Left ventricle myocardium inferior (tissue), 1 donor: ENCODE measurements around the gene MYCT1. TPM values are rescaled to one million over a fixed set of nuclear protein-coding genes. Genes with fewer than 3 reads are reported as not detected.
A peak's percentile ranks its signal among the peaks of the same experiment; 100 is the strongest.

Experiments used
- DNase-seq: peaks from one replicate; pipeline ENCODE4 v3.0.0-alpha.2; 2020
- H3K27ac ChIP-seq: fragments of 200-600 bp; replicated peaks from 2 replicates; pipeline ENCODE4 v1.8.0; 2021
- H3K27me3 ChIP-seq: fragments of 200-600 bp; 2 replicates; pipeline ENCODE4 v1.8.0; 2021; ENCODE audit warnings: low read depth
- H3K36me3 ChIP-seq: fragments of 200-600 bp; 2 replicates; pipeline ENCODE4 v1.8.0; 2021
- H3K4me1 ChIP-seq: fragments of 200-600 bp; 2 replicates; pipeline ENCODE4 v1.8.0; 2021
- H3K4me3 ChIP-seq: fragments of 200-600 bp; 2 replicates; pipeline ENCODE4 v1.8.0; 2021; ENCODE audit warnings: mild to moderate bottlenecking, moderate library complexity
- H3K9me3 ChIP-seq: fragments of 200-600 bp; replicated peaks from 2 replicates; pipeline ENCODE4 v1.8.0; 2021
- CTCF ChIP-seq: fragments of 200-600 bp; IDR thresholded peaks from 2 replicates; pipeline ENCODE4 v1.8.0; 2021; ENCODE audit warnings: antibody characterized with exemption, mild to moderate bottlenecking, borderline replicate concordance
- intact Hi-C: fragments of 100-400 bp; cut with micrococcal nuclease; formaldehyde crosslinking; loops from one replicate; pipeline ENCODE4 v1.11.0; 2022
- total RNA-seq: library from RNA; stranded (reverse); fragmentation: NEBNext Ultra II Directional; extraction: Animal tissue kit (Norgen Biotek cat#: 25700); gene quantifications from one replicate; pipeline ENCODE4 v1.2.1, GENCODE V29; 2021
- donor health status: DM: no; HTN: yes; CAD: no; lungs with severe emphysema.

Gene MYCT1
- total RNA-seq, 1 donor from 2014 or later, result 15.0 TPM

DNA sequence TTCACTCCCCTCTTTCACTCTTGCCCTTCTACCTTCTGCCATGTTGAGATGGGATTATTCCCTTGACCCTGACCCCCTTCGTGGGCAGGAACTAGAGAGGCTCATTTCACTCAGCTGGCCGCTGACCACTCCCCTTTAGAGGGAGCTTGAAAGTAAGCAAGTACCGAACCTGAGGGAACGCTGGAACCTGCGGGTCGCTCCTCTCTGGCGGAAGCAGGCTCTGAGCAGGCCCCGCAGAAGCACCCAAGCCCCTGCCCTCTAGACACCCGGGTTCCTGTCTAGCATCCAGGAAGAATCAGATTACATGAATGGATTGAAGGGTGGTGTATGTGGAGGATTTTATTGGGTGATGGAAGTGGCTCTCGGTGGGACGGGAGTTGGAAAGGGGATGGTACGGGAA lies 11.9 kb upstream of the MYCT1 start:
- Histone ChIP-seq H3K36me3 (no peaks in the 10 kb centered on the region), H3K4me3 (no peak overlapping the region), H3K27me3 (no peaks in the 10 kb centered on the region), H3K27ac (no peak overlapping the region), H3K9me3 (no peaks in the 10 kb centered on the region), H3K4me1 (peaks cover 7% of the 10 kb centered on the region)
- DNase-seq, result no peak
- TF ChIP-seq CTCF, result no peak
- intact Hi-C loops, result no loop called here

DNA sequence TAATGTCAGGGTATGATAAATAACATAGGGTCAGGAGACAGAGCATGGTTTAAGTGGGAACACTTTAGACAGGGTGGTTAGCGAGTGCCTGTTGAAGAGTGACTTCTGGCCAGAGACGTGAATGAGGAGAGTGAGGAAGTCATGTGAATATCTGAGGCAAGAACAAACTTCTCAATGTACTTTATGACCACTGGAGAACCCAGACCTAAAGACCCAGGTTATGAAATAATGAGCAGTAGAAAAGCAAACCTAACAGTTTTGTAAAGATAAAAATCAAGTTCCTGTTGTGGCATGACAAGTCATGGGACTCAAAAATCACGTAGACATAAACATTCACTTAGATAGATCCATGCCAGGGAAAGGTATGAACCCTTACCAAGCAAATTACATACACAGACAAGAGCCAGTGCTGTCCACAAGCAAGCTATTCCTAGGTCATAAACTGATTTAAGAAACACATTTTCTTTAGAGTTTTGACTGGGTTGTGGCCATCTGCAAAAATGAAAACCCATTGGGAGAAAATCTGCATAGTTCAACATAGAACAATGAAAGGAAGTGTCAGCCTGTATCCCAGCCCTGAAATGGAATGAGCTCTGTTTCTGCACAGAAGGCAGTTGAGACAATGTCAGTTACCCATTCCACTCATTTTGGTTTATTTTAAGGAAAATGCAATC lies 2.2 kb upstream of the MYCT1 start:
- DNase-seq, result no peak
- Histone ChIP-seq H3K9me3 (no peaks in the 10 kb centered on the region), H3K4me1 (peaks cover 4% of the 10 kb centered on the region), H3K36me3 (no peaks in the 10 kb centered on the region), H3K27ac (peak overlapping the region; percentile 75), H3K27me3 (no peaks in the 10 kb centered on the region), H3K4me3 (no peak overlapping the region)
- intact Hi-C loops, result no loop called here
- TF ChIP-seq CTCF, result no peak

GRCh38 chr6:152696522-152696921 lies 1.2 kb upstream of the MYCT1 start:
- Histone ChIP-seq H3K4me3 (no peak overlapping the region), H3K9me3 (no peaks in the 10 kb centered on the region), H3K27ac (peak overlapping the region; percentile 75), H3K4me1 (peaks cover 4% of the 10 kb centered on the region), H3K36me3 (no peaks in the 10 kb centered on the region), H3K27me3 (no peaks in the 10 kb centered on the region)
- TF ChIP-seq CTCF, result no peak
- intact Hi-C loops, result no loop called here
- DNase-seq, result no peak

DNA sequence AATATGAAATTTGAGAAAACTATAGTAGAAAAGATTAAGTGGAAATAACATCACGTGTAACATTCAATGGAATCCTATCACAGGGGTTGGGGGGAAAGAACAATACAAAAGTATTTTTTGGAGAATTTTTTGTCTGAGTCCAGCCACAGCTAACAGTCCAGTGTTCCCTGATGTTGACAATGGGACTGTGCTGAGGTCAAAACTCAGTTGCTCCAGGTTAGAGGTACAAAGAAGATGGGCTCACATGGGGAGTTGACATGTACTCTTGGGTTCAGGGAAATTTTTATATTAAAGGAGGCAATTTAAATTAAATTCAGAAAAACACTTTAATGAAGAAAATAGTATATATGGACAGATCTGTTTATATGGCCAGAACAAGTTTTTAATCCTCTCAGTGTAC lies 995 bp downstream of the MYCT1 start:
- H3K36me3 ChIP-seq, result no peaks in the 10 kb centered on the region
- peak overlapping the region; percentile 58 for H3K4me3 ChIP-seq
- no peaks in the 10 kb centered on the region for H3K9me3 ChIP-seq
- peaks cover 4% of the 10 kb centered on the region for H3K4me1 ChIP-seq
- H3K27me3 ChIP-seq, result no peaks in the 10 kb centered on the region
- TF ChIP-seq CTCF, result no peak
- intact Hi-C loops, result no loop called here
- H3K27ac ChIP-seq, result peak overlapping the region; percentile 70
- DNase-seq, result no peak

- peak overlapping the region; percentile 58 for H3K4me3 ChIP-seq
- intact Hi-C loops, result no loop called here
- H3K27ac ChIP-seq, result peak overlapping the region; percentile 70
- no peaks in the 10 kb centered on the region for H3K27me3 ChIP-seq
- H3K9me3 ChIP-seq, result no peaks in the 10 kb centered on the region
- no peaks in the 10 kb centered on the region for H3K36me3 ChIP-seq
- DNase-seq, result no peak
- peaks cover 4% of the 10 kb centered on the region for H3K4me1 ChIP-seq
- no peak for TF ChIP-seq CTCF
Observed at GRCh38 chr6:152700427-152700826, 2.7 kb downstream of the MYCT1 start.
